Sciatic nerve (tissue), 2 donors: Measurements from ENCODE around the gene PPP1R2B. TPM values are rescaled to one million over a fixed set of nuclear protein-coding genes. Genes with fewer than 3 reads are reported as not detected.

Experiments
- ATAC-seq: fragments of 200-7000 bp; cut with Tn5 transposase; one replicate; pipeline ENCODE4 v1.9.1; 2020; ENCODE audit warnings: mild to moderate bottlenecking, moderate library complexity
- DNase-seq: peaks from one replicate; pipeline ENCODE4 v3.0.0-alpha.2; 2020; ENCODE audit warnings: low spot score
- intact Hi-C: fragments of 100-400 bp; cut with DNase I; formaldehyde crosslinking; loops from one replicate; pipeline ENCODE4 v1.14.2; 2022
- total RNA-seq: library from RNA; stranded (reverse); fragmentation: NEBNext Ultra II Directional; extraction: Animal tissue kit (Norgen Biotek cat#: 25700); gene quantifications from one replicate; pipeline ENCODE4 v1.2.1, GENCODE V29; 2021
- donor health status: DM: no; HTN: no; CAD: no.
- donor health status: DM: no; HTN: no; CAD: no.

PPP1R2B gene
- total RNA-seq, 1 donor from 2014 or later: not detected

DNA sequence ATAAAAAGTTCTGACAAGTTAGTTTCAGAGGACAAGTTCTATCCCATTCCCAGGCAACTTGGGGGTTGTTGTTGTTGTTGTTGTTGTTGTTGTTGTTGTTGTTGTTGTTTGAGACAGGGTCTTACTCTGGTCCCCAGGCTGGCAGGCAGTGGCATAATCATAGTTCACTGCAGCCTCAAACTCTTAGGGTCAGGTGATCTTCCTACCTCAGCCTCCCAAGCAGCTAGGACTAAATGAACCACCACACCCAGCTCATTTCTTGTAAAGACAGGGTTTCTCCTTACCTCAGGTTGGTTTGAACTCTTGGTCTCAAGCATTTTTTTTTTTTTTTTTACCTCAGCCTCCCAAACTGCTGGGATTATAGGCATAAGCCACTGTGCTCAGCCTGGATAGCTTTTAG lies 15.3 kb downstream of the PPP1R2B start:
- intact Hi-C loops: no loop called here
- ATAC-seq (no peak), DNase-seq (no peak)

DNA sequence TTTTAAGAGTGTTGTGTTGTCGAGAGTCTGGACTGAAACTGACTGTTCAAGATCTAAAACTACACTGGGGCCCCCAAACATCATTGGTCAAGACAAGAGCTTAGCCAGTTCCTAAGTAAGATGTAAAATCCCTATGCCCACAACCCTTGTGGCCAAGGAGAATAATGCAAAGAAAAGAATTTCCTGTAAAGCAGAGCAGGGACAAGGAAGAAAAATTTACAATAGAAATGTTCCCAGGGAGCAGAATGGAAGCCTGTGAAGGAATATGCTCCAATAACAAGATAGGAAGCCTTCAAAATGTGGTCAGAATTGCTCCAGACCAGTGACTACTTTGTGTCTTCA lies 20.4 kb downstream of the PPP1R2B start:
- no peak for ATAC-seq
- no peak for DNase-seq
- intact Hi-C loops: no loop called here

DNA sequence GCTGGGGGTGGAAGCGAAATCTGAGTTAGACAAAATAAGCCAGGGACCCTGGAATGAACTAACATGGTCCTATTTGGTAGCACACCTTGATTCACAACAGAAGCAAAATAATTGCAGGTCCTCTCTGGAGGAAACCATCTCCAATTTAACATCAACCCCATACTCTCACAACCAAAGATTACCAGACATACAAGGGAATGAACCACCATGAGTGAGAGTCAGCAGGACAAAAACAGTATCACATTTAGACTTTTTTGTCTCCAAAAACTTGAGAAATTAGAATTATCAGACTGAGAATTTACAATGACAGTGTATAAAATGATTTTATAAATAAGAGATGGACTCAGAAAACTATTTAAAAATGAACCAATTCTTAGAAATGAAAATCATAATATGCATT lies 21.1 kb downstream of the PPP1R2B start:
- ATAC-seq: no peak
- no peak for DNase-seq
- intact Hi-C loops: no loop called here

DNA sequence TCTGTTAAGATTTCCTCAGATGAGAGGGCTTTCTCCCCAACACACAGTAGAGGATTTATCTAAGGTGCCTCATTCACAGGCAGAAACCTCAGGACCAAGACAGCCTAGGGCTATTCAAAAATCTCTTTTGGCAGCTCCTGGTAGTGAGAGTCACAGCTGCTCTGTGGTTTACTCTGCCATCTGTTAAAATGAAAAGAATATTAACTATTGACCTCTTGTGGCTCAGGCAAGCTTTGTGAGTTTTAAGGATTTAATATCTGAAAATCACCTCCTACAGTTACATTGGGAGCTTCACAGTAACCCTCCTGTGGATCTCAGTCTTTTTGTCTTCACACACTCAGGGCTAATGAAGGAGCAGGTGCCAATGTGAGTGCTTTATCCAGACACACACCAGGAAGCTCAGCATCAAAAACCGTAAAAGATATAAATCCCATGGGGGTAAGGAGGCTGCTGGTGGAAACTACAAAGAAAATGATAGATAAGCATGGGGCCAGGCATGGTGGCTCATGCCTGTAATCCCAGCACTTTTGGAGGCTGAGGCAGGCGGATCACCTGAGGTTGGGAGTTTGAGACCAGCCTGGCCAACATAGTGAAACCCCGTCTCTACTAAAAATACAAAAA lies 29.7 kb downstream of the PPP1R2B start:
- no peak for DNase-seq
- ATAC-seq: no peak
- intact Hi-C loops: no loop called here

DNA sequence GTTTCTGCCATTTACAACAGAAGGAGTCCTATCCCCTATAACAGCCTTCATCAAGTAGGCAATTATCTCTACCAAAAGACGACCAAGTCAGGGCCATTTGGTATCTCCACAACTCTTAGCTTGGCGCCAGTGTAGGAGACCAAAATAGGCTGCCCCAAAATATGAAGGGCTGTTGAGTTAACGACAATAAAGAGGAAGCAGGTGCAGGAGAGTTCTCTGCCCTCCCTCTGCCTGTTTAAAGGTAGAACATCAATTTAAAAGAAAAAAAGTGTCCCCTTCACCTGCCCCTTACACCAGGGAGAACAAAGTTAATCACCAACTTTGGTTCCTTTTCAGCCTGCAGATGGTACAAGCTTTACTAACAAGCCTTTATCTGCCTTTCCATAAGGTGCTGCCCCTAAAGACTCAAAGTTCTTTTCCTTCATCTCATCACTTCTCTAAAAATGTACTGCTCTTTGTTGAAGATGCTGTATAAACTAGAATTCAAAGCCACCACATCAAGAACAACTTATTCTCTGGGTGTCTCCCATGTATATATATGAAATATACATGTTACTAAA lies 33.3 kb downstream of the PPP1R2B start:
- DNase-seq (no peak), ATAC-seq (no peak)
- intact Hi-C loops: no loop called here

DNA sequence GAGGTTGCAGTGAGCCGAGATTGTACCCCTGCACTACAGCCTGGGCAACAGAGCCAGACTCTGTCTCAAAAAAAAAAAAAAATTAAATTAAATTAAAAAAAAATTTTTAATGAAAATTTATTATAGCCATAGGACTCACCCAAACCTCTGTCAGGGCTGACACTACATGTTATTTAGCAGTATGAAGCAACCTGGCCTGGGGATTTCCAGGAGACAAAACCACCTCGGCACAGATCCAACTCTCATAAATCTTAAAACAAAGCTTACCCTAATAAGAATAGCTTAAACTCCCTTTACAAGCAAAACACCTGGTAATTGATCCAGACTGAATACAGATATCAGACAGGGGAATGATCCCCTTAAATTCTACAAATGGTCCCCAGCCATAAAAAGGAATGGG lies 38.4 kb downstream of the PPP1R2B start:
- ATAC-seq: no peak
- intact Hi-C loops: no loop called here

DNA sequence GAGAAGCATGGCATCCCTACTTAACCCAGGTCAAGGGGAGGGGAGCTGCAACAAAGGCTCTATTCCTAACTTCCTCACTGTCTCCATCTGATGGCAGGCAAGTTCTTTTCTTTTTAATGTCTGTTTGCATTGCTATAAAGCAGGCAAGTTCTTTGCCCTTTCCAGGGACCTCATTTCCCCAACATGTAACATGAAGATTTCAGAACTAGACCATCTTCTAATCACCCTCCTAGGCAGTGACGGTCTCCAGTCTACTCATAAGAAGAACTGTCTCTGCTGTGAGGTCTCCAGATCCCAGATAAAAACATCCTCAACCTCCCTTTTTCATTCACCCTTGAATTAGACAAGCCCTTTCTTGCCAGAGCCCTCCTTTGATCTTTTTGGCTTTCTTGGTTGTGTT lies 42.1 kb downstream of the PPP1R2B start:
- intact Hi-C loops: no loop called here
- ATAC-seq: no peak
- no peak for DNase-seq

More for the DNA sequence above, 38.4 kb downstream of the PPP1R2B start:
- DNase-seq: no peak

DNA sequence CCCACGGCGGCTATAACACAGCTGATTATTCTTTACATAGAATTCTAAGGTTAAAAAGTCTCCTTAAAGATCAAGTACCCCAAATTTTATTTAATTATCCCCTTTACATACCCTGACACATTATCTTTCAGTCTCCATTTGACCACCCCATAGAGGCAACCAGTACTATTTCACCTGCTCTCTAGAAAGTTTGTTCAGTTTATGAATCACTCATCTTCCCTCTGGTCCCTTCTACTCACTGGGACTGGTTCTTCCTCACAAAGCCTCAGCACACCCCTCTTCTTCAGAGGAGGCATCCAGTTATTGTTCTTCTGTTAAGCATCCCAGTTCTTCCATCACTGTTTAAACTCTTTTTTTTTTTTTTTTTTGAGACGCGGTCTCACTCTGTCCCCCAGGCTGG lies 42.8 kb downstream of the PPP1R2B start:
- intact Hi-C loops: no loop called here
- ATAC-seq (no peak), DNase-seq (no peak)

DNA sequence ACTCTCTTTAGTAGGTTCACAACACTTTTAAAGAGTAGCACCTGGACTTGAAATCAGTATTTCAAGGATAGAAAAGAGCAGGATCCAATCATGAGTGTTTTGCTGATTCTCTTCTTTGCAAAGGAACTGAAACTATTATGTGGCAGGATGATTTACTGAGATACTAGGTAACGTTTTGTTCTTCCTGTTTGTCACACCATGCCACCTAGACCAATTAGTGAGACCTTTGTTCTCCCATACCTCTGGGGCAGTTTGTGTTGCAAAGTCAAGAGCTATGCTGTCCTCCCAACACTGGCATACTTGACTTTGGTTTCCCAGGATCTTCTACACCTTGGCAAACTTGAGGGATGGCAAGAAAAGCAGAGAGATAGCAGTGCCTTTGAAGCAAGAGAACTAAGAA lies 43.4 kb downstream of the PPP1R2B start:
- intact Hi-C loops: no loop called here
- ATAC-seq (no peak), DNase-seq (no peak)

DNA sequence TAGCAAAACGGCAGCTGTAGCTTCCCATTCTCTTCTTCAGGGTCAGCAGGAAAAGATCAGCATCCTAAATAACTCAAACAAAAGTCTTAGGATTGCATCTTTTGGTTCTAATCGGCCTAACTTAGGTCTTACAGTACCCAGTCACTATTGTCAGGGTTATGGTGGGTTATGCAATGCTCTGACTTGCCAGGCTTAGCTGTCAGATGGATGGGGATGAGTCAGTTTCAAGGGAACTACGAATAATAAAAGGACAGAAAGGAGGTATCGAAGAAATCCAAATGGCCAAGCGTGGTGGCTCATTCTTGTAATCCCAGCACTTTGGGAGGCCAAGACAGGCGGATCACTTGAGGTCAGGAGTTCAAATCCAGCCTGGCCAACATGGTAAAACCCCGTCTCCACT lies 46.5 kb downstream of the PPP1R2B start:
- no peak for ATAC-seq
- intact Hi-C loops: no loop called here
- no peak for DNase-seq

Other genes with a start within 250 kb of the PPP1R2B start
- gene TIMD4, start 112.9 kb downstream of the PPP1R2B start, total RNA-seq: not detected
- 1.3 TPM for gene HAVCR1, start 208.8 kb downstream of the PPP1R2B start, total RNA-seq